ENCODE data around the gene OBSCN.

OBSCN gene

GRCh38 chr1:228410671-228411070 is 202.8 kb downstream of the OBSCN start:
- H3K36me3 ChIP-seq (ENCODE audit: insufficient read depth, low read length): no peaks in the 10 kb centered on the region
- no peak overlapping the region for H3K27ac ChIP-seq (ENCODE audit: low read depth, low read length)
- H3K9ac ChIP-seq (ENCODE audit: low read length): no peak overlapping the region
- H3K4me1 ChIP-seq (ENCODE audit: insufficient read depth, low read length): peaks cover 11% of the 10 kb centered on the region
- H3K9me3 ChIP-seq (ENCODE audit: low read length): no peaks in the 10 kb centered on the region
- peaks cover 5 to 10% of the 10 kb centered on the region in 2 donors for H3K27me3 ChIP-seq (ENCODE audit: control insufficient read depth in 1 of 2, insufficient read depth in 2 of 2, low read length in 2 of 2)
- H3K4me3 ChIP-seq (ENCODE audit: low read depth in 1 of 2, low read length in 2 of 2): no peak overlapping the region

GRCh38 chr1:228411121-228411520 is 203.3 kb downstream of the OBSCN start:
- H3K4me1 ChIP-seq (ENCODE audit: insufficient read depth, low read length): peaks cover 11% of the 10 kb centered on the region
- H3K9me3 ChIP-seq (ENCODE audit: low read length): no peaks in the 10 kb centered on the region
- no peaks in the 10 kb centered on the region for H3K36me3 ChIP-seq (ENCODE audit: insufficient read depth, low read length)
- H3K27ac ChIP-seq (ENCODE audit: low read depth, low read length): no peak overlapping the region
- no peak overlapping the region for H3K4me3 ChIP-seq (ENCODE audit: low read depth in 1 of 2, low read length in 2 of 2)
- H3K9ac ChIP-seq (ENCODE audit: low read length): no peak overlapping the region
- peaks cover 9 to 14% of the 10 kb centered on the region in 2 donors for H3K27me3 ChIP-seq (ENCODE audit: control insufficient read depth in 1 of 2, insufficient read depth in 2 of 2, low read length in 2 of 2)

GRCh38 chr1:228411548-228412430 is 203.9 kb downstream of the OBSCN start:
- peaks cover 11% of the 10 kb centered on the region for H3K4me1 ChIP-seq (ENCODE audit: insufficient read depth, low read length)

GRCh38 chr1:228413241-228414010 is 205.6 kb downstream of the OBSCN start:
- H3K4me3 ChIP-seq (ENCODE audit: low read depth in 1 of 2, low read length in 2 of 2): no peak overlapping the region
- no peak overlapping the region for H3K9ac ChIP-seq (ENCODE audit: low read length)
- H3K36me3 ChIP-seq (ENCODE audit: insufficient read depth, low read length): no peaks in the 10 kb centered on the region
- no peak overlapping the region for H3K27ac ChIP-seq (ENCODE audit: low read depth, low read length)
- H3K27me3 ChIP-seq (ENCODE audit: control insufficient read depth in 1 of 2, insufficient read depth in 2 of 2, low read length in 2 of 2): peaks cover 20 to 35% of the 10 kb centered on the region in 2 donors
- no peaks in the 10 kb centered on the region for H3K4me1 ChIP-seq (ENCODE audit: insufficient read depth, low read length)
- H3K9me3 ChIP-seq (ENCODE audit: low read length): no peaks in the 10 kb centered on the region

More at GRCh38 chr1:228411548-228412430, 203.9 kb downstream of the OBSCN start:
- Histone ChIP-seq H3K9ac (ENCODE audit: low read length) (no peak overlapping the region), H3K27me3 (ENCODE audit: control insufficient read depth in 1 of 2, insufficient read depth in 2 of 2, low read length in 2 of 2) (peaks cover 10 to 19% of the 10 kb centered on the region in 2 donors), H3K27ac (ENCODE audit: low read depth, low read length) (no peak overlapping the region), H3K9me3 (ENCODE audit: low read length) (no peaks in the 10 kb centered on the region), H3K4me3 (ENCODE audit: low read depth in 1 of 2, low read length in 2 of 2) (no peak overlapping the region), H3K36me3 (ENCODE audit: insufficient read depth, low read length) (no peaks in the 10 kb centered on the region)

- no peak overlapping the region for H3K27ac ChIP-seq (ENCODE audit: low read depth, low read length)
- no peak overlapping the region for H3K4me3 ChIP-seq (ENCODE audit: low read depth in 1 of 2, low read length in 2 of 2)
- H3K4me1 ChIP-seq (ENCODE audit: insufficient read depth, low read length): no peaks in the 10 kb centered on the region
- H3K36me3 ChIP-seq (ENCODE audit: insufficient read depth, low read length): no peaks in the 10 kb centered on the region
- H3K9ac ChIP-seq (ENCODE audit: low read length): no peak overlapping the region
- peaks cover 20 to 35% of the 10 kb centered on the region in 2 donors for H3K27me3 ChIP-seq (ENCODE audit: control insufficient read depth in 1 of 2, insufficient read depth in 2 of 2, low read length in 2 of 2)
- no peaks in the 10 kb centered on the region for H3K9me3 ChIP-seq (ENCODE audit: low read length)
Measured at GRCh38 chr1:228414511-228415211, 206.8 kb downstream of the OBSCN start.

- H3K36me3 ChIP-seq (ENCODE audit: insufficient read depth, low read length): no peaks in the 10 kb centered on the region
- no peak overlapping the region for H3K4me3 ChIP-seq (ENCODE audit: low read depth in 1 of 2, low read length in 2 of 2)
- H3K27ac ChIP-seq (ENCODE audit: low read depth, low read length): no peak overlapping the region
- H3K27me3 ChIP-seq (ENCODE audit: control insufficient read depth in 1 of 2, insufficient read depth in 2 of 2, low read length in 2 of 2): peaks cover 20 to 35% of the 10 kb centered on the region in 2 donors
- H3K9me3 ChIP-seq (ENCODE audit: low read length): no peaks in the 10 kb centered on the region
- no peak overlapping the region for H3K9ac ChIP-seq (ENCODE audit: low read length)
- no peaks in the 10 kb centered on the region for H3K4me1 ChIP-seq (ENCODE audit: insufficient read depth, low read length)
Measured at GRCh38 chr1:228415221-228415620, 207.4 kb downstream of the OBSCN start.

- Histone ChIP-seq H3K9ac (ENCODE audit: low read length) (no peak overlapping the region), H3K4me3 (ENCODE audit: low read depth in 1 of 2, low read length in 2 of 2) (peak overlapping the region in 1 of 2 donors; percentile 12), H3K36me3 (ENCODE audit: insufficient read depth, low read length) (no peaks in the 10 kb centered on the region), H3K4me1 (ENCODE audit: insufficient read depth, low read length) (no peaks in the 10 kb centered on the region), H3K27ac (ENCODE audit: low read depth, low read length) (no peak overlapping the region), H3K27me3 (ENCODE audit: control insufficient read depth in 1 of 2, insufficient read depth in 2 of 2, low read length in 2 of 2) (peaks cover 20 to 35% of the 10 kb centered on the region in 2 donors), H3K9me3 (ENCODE audit: low read length) (no peaks in the 10 kb centered on the region)
Measured at GRCh38 chr1:228415853-228416216, 208.0 kb downstream of the OBSCN start.

- no peaks in the 10 kb centered on the region for H3K9me3 ChIP-seq (ENCODE audit: low read length)
- H3K27ac ChIP-seq (ENCODE audit: low read depth, low read length): no peak within 1 kb of the TSS
- H3K27me3 ChIP-seq (ENCODE audit: control insufficient read depth in 1 of 2, insufficient read depth in 2 of 2, low read length in 2 of 2): peaks cover 20 to 35% of the 10 kb centered on the region in 2 donors
- no peak within 1 kb of the TSS for H3K9ac ChIP-seq (ENCODE audit: low read length)
- peak within 1 kb of the TSS in 1 of 2 donors; percentile 12 for H3K4me3 ChIP-seq (ENCODE audit: low read depth in 1 of 2, low read length in 2 of 2)
- H3K36me3 ChIP-seq (ENCODE audit: insufficient read depth, low read length): no peaks in the 10 kb centered on the region
- no peaks in the 10 kb centered on the region for H3K4me1 ChIP-seq (ENCODE audit: insufficient read depth, low read length)
Measured at GRCh38 chr1:228416217-228416933, 208.5 kb downstream of the OBSCN start, which contains the start of gene TRIM17. Gene TRIM17 (minus strand): TSS chr1:228416861. CDS start chr1:228415072, 1,789 bp downstream.

- no peaks in the 10 kb centered on the region for H3K9me3 ChIP-seq (ENCODE audit: low read length)
- H3K36me3 ChIP-seq (ENCODE audit: insufficient read depth, low read length): no peaks in the 10 kb centered on the region
- no peak overlapping the region for H3K9ac ChIP-seq (ENCODE audit: low read length)
- no peak overlapping the region for H3K4me3 ChIP-seq (ENCODE audit: low read depth in 1 of 2, low read length in 2 of 2)
- H3K27me3 ChIP-seq (ENCODE audit: control insufficient read depth in 1 of 2, insufficient read depth in 2 of 2, low read length in 2 of 2): peaks cover 20 to 35% of the 10 kb centered on the region in 2 donors
- H3K27ac ChIP-seq (ENCODE audit: low read depth, low read length): no peak overlapping the region
- H3K4me1 ChIP-seq (ENCODE audit: insufficient read depth, low read length): no peaks in the 10 kb centered on the region
Measured at GRCh38 chr1:228417061-228417460, 209.2 kb downstream of the OBSCN start.

- Histone ChIP-seq H3K27me3 (ENCODE audit: control insufficient read depth in 1 of 2, insufficient read depth in 2 of 2, low read length in 2 of 2) (peaks cover 20 to 35% of the 10 kb centered on the region in 2 donors), H3K9me3 (ENCODE audit: low read length) (no peaks in the 10 kb centered on the region), H3K27ac (ENCODE audit: low read depth, low read length) (no peak overlapping the region), H3K36me3 (ENCODE audit: insufficient read depth, low read length) (no peaks in the 10 kb centered on the region), H3K4me3 (ENCODE audit: low read depth in 1 of 2, low read length in 2 of 2) (no peak overlapping the region), H3K9ac (ENCODE audit: low read length) (no peak overlapping the region), H3K4me1 (ENCODE audit: insufficient read depth, low read length) (no peaks in the 10 kb centered on the region)
Measured at GRCh38 chr1:228417483-228418203, 209.8 kb downstream of the OBSCN start.

Data from muscle layer of colon (tissue), 2 donors.